HG03103 (cell line): Measurements from ENCODE around the gene NFAT5.
"Not testable (repeated sequence)": the region's sequence is repeated elsewhere in the genome, so short reads cannot be mapped to it uniquely, and the experiment has no call there.

Experiments used
- ATAC-seq: cut with Tn5 transposase; IDR thresholded peaks from one replicate; pipeline ENCODE4 v1.9.1; 2021; ENCODE audit warnings: low read depth; ENCODE audit not compliant: unreplicated experiment

The NFAT5 gene

GRCh38 chr16:69546663-69547062 is 19.1 kb upstream of the NFAT5 start:
- ATAC-seq: not testable (repeated sequence)

GRCh38 chr16:69553332-69553731 is 12.4 kb upstream of the NFAT5 start:
- ATAC-seq: no peak

DNA sequence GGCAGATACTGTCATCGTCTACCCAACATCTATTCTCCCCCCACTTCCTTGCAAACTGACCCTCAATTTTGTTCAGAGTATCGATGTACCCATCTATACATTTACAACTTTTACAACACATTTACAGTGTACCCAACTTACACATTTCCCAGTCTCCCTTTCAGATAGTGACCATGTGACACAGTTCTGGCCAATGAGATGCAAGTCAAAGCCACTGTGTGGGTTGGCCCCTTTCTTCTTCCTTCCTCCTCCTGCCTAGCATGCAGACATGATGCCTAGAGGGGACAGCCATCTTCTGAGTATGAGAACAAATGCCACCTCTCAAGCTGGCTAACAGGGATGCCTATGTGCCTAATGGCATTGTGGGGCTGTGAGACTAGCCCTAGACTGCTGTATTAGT is 11.3 kb upstream of the NFAT5 start:
- ATAC-seq: no peak

DNA sequence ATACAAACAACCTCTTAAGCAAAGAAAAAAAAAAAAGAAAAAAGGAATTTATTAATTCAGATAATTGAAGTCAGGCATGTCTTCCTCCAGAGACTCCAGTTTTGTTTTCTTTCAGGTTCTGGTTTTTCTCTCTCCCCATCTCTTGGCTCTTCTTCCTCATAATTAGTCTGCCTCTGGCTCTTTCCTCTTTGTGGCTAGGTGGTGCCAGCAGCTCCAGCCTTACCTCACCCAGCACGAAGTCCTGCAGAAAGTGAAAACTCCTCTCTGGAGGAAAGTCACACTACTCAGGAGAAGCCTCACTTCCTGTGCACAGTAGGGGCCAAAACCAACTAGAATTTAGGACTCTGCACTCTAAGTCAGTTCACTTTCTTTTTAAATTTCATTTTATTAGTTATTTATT is 10.3 kb upstream of the NFAT5 start:
- ATAC-seq: no peak

GRCh38 chr16:69555867-69556266 is 9.9 kb upstream of the NFAT5 start:
- ATAC-seq: no peak

- no peak for ATAC-seq
These were observed 6.6 kb upstream of the NFAT5 start for GRCh38 chr16:69559164-69559563.

GRCh38 chr16:69561367-69561766 is 4.4 kb upstream of the NFAT5 start:
- ATAC-seq: not testable (repeated sequence)

DNA sequence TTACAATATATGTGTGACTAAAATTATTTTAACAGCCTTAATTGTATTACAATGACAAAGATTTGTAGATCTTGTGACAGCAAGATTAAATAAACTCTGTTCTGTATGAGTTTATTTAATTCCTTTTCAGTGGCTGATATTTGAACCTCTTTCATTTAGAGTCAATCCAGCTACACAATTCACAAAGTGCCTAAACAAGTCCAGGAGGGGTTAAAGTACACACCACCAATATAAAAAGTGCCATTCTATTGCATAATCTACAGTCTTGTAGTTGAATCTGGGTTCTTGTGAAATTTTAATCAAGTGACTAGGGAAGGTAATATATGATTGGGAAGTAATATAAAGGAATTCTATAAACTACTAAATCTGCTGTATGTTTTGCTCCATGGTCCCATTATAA is 3.9 kb upstream of the NFAT5 start:
- no peak for ATAC-seq

DNA sequence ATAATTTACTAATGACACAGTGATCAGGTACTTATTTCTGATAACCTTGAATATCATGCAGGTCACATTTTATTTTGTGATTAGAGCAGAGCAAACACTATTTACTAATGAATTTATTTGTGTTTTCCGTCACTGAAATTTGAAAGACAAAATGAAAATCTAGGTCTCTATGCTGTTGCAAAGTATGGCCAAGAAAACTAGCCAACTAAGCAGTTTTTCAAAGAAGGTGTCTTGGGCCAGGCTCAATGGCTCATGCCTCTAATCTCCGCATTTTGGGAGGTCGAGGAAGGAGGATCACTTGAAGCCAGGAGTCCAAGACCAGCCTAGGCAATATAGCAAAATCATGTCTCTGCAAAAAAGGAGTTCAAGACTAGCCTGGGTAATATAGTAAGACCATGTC is 3.0 kb upstream of the NFAT5 start:
- ATAC-seq: no peak

- ATAC-seq: peak; percentile 36
These were observed 1.9 kb upstream of the NFAT5 start for GRCh38 chr16:69563605-69564580.

DNA sequence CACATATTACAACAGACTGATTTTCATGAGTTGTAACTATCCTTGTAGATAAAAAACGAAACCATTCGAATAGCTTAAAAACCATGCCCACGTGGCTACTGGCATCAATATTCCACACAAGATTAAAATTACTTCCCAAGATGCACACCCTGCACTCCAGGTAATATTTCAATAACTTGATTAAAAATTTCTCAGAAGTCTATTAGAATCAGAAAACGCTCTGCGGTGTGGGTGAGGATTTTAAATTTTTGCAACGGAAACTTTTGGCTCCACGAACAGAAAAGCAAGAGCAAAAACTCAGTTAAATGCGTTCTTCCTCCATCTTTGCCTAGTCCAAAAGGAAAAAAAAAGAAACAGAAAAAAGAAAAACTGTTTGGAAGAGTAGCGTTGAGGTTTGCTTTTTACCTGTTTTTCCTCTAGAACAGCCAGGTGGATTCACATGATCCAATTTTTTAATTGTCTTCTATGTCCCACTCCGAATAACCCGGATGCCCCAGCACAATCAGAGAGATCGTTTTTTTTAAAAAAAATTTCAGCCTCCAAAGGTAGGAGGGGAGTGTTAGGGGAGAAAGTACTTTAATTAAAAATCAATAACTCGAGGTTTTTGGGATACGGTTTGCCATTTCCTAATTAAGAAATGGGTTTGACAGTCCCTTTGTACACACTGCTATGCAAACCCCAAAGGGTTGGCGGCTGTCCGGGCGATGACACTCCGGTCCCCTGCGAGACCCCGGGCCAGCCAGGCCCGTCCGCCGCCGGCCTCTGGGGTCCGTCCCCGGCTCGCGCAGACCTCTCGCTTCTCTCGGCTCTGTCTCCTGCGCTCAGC is 708 bp upstream of the NFAT5 start:
- no peak for ATAC-seq

DNA sequence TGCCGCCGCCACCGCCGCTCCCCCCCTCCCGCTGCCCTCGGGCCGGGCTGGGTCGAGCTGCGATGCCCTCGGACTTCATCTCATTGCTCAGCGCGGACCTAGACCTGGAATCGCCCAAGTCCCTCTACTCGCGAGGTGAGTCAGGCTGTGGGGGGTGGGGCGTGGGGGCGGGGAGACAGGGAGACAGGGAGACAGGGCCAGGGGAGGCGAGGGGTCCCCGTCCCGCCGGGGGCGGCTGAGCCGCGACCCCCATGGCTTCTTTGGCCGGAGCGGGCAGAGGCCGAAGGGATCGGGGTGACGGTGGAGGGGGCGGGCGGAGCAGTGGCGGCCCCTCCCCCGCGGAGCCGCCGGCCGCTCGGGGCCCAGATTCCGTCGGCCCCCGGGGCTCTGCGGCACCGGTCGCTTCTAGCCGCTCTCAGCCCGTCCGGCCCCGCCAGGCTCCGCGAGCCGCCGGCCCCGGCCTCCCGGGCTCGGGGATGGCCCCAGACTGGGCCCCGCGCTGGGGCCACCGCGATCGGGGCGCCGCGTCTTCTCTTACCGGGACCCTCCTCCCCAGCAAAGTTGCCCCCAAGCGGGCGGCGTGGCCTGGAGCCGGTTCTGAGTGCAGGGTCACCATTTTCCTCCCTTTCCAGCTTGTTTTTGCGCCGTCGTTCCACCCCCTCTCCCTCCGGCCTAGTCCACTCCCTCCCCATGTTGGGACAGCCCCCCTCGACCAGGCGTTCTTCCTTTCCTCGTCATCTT is 644 bp downstream of the NFAT5 start:
- ATAC-seq: no peak

GRCh38 chr16:69566981-69567680 is 1.4 kb downstream of the NFAT5 start:
- no peak for ATAC-seq

- ATAC-seq: no peak
These were observed 2.9 kb downstream of the NFAT5 start for GRCh38 chr16:69568676-69569075.

- not testable (repeated sequence) for ATAC-seq
These were observed 13.0 kb downstream of the NFAT5 start for GRCh38 chr16:69578771-69579170.

- no peak for ATAC-seq
These were observed 14.2 kb downstream of the NFAT5 start for GRCh38 chr16:69579783-69580481.

- no peak for ATAC-seq
These were observed 15.5 kb downstream of the NFAT5 start for GRCh38 chr16:69581297-69581696.

GRCh38 chr16:69584493-69584892 is 18.7 kb downstream of the NFAT5 start:
- ATAC-seq: not testable (repeated sequence)

GRCh38 chr16:69589434-69590269 is 23.9 kb downstream of the NFAT5 start:
- no peak for ATAC-seq
